WERI-Rb-1 (cell line): ENCODE measurements around the gene NSG2.

ENCODE experiments used
- DNase-seq: peaks from one replicate; pipeline ENCODE4 v3.0.0-alpha.2; 2020
- H3K27ac ChIP-seq: fragments of 250-450 bp; sonication (Bioruptor Pico); 2 replicates; pipeline ENCODE4 v1.5.1; 2020; ENCODE audit warnings: mild to moderate bottlenecking, moderate library complexity
- H3K27me3 ChIP-seq: fragments of 250-450 bp; sonication (Bioruptor Pico); 2 replicates; pipeline ENCODE4 v1.5.1; 2021; ENCODE audit warnings: mild to moderate bottlenecking, low read depth, moderate library complexity; ENCODE audit not compliant: insufficient read depth, severe bottlenecking
- H3K36me3 ChIP-seq: fragments of 250-450 bp; sonication (Bioruptor Pico); 2 replicates; pipeline ENCODE4 v1.5.1; 2020; ENCODE audit warnings: mild to moderate bottlenecking, moderate library complexity
- H3K4me3 ChIP-seq: 2 replicates; pipeline ENCODE4 v1.5.1; 2011; ENCODE audit warnings: low read depth, mild to moderate bottlenecking, control low read depth, low read length
- H3K9me3 ChIP-seq: fragments of 250-450 bp; sonication (Bioruptor Pico); 2 replicates; pipeline ENCODE4 v1.5.1; 2021; ENCODE audit warnings: mild to moderate bottlenecking, moderate library complexity; ENCODE audit not compliant: severe bottlenecking
- TF ChIP-seq, protein P1 (sequence below): IDR thresholded peaks from 2 replicates; pipeline ENCODE4 v1.5.1; 2011; ENCODE audit warnings: low read depth, mild to moderate bottlenecking, control low read depth, inconsistent platforms, low read length

The NSG2 gene

GRCh38 chr5:174106997-174107655, 61.6 kb downstream of the NSG2 start:
- H3K9me3 ChIP-seq, result no peaks in the 10 kb centered on the region
- peaks cover 11% of the 10 kb centered on the region for H3K27me3 ChIP-seq
- TF ChIP-seq, protein P1, sequence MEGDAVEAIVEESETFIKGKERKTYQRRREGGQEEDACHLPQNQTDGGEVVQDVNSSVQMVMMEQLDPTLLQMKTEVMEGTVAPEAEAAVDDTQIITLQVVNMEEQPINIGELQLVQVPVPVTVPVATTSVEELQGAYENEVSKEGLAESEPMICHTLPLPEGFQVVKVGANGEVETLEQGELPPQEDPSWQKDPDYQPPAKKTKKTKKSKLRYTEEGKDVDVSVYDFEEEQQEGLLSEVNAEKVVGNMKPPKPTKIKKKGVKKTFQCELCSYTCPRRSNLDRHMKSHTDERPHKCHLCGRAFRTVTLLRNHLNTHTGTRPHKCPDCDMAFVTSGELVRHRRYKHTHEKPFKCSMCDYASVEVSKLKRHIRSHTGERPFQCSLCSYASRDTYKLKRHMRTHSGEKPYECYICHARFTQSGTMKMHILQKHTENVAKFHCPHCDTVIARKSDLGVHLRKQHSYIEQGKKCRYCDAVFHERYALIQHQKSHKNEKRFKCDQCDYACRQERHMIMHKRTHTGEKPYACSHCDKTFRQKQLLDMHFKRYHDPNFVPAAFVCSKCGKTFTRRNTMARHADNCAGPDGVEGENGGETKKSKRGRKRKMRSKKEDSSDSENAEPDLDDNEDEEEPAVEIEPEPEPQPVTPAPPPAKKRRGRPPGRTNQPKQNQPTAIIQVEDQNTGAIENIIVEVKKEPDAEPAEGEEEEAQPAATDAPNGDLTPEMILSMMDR, result no peak
- H3K4me3 ChIP-seq, result no peak overlapping the region
- H3K27ac ChIP-seq, result no peak overlapping the region
- H3K36me3 ChIP-seq, result no peaks in the 10 kb centered on the region
- no peak for DNase-seq

GRCh38 chr5:174108745-174109144, 63.2 kb downstream of the NSG2 start:
- no peak for DNase-seq
- TF ChIP-seq, protein P1, result no peak
- no peaks in the 10 kb centered on the region for H3K9me3 ChIP-seq
- H3K36me3 ChIP-seq, result no peaks in the 10 kb centered on the region
- H3K27ac ChIP-seq, result no peak overlapping the region
- H3K4me3 ChIP-seq, result no peak overlapping the region
- H3K27me3 ChIP-seq, result peaks cover 11% of the 10 kb centered on the region

DNA sequence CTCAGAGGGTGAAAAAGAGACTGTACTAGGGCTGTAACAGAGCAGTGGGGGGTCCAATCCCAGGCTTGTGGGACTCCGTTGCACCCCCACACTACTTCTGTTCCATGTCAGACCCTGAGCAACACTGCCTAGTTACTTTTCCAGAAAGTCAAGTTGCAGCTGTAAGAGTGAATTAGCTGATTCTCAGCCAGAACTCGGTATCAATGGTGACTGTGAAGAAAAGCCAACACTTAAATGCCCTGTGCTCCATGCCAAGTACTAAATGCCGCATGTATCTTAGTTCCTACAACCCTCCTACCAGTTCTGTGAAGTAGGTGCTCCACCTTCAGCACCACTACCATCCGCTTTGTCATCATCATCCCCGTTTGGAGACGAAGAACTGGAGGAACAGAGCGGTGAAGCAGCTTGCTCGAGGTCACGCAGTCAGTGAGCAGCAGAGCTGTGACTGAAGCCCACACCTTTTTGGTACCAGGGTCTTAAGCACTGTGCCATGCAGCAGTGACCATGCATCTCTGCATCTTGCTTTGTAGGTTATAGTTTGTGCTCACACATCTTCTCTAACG, 64.3 kb downstream of the NSG2 start:
- Histone ChIP-seq H3K27ac (no peak overlapping the region), H3K27me3 (peaks cover 12% of the 10 kb centered on the region), H3K36me3 (no peaks in the 10 kb centered on the region), H3K4me3 (no peak overlapping the region), H3K9me3 (no peaks in the 10 kb centered on the region)
- TF ChIP-seq, protein P1, result no peak
- DNase-seq, result no peak

- DNase-seq, result no peak
- no peak overlapping the region for H3K4me3 ChIP-seq
- TF ChIP-seq, protein P1, result no peak
- H3K36me3 ChIP-seq, result no peaks in the 10 kb centered on the region
- H3K27me3 ChIP-seq, result peaks cover 13% of the 10 kb centered on the region
- no peak overlapping the region for H3K27ac ChIP-seq
- H3K9me3 ChIP-seq, result no peaks in the 10 kb centered on the region
Measured at GRCh38 chr5:174110310-174110709, 64.8 kb downstream of the NSG2 start.

DNA sequence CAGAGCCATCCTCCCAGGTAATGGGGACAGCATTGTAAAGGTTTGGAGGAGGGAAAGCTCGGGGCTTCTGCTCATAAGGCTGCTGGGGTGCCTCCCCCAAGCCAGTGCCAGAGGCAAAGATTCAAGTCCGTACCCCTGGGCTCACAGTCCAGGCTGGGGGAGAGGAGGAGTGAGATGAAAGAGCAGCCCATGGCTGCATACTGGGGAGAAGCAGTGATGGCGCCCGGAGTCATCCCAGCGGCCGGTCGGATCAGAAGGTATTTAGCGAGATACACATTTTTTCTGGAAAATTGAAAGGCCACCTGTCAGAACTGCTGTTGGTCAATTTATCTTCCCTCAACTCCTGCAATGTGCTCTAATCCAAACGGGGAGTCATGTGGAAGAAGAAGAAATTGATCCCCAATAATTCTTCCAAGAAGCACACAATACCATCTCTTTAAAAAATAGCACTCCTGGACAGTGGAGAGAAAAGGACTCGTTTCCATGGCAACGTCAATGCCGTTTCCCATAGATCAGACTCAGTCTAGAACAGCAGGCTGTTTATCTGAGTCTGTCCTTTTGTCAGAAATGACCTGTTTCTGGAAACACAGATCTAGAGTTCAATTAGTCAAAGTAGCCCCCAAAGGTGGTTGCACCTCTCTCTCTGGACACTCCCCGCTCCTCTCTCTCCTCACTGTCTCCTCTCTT, 65.9 kb downstream of the NSG2 start:
- DNase-seq, result no peak
- TF ChIP-seq, protein P1, result no peak

More for the DNA sequence above, 65.9 kb downstream of the NSG2 start:
- Histone ChIP-seq H3K9me3 (no peaks in the 10 kb centered on the region), H3K4me3 (no peak overlapping the region), H3K36me3 (no peaks in the 10 kb centered on the region), H3K27me3 (peaks cover 13% of the 10 kb centered on the region), H3K27ac (no peak overlapping the region)
